Fibroblast of the aortic adventitia (primary cell): ENCODE results near the gene BCL11B. TPM values are rescaled to one million over a fixed set of nuclear protein-coding genes. Genes with fewer than 3 reads are reported as not detected.

Experiments
- DNase-seq: peaks from one replicate; pipeline ENCODE4 v3.0.0-alpha.2; 2010; ENCODE audit warnings: low read depth
- H3K4me3 ChIP-seq: 2 replicates; pipeline ENCODE4 v1.5.1; 2011; ENCODE audit warnings: low read depth, mild to moderate bottlenecking, control low read depth, low read length, moderate library complexity
- total RNA-seq: library from RNA; depleted of rRNA; stranded (reverse); fragments of >200 nt; gene quantifications from 2 replicates; pipeline ENCODE4 v1.2.3, GENCODE V29; 2012; ENCODE audit warnings: low replicate concordance
- TF ChIP-seq, protein P1 (sequence below): IDR thresholded peaks from 2 replicates; pipeline ENCODE4 v1.5.1; 2011; ENCODE audit warnings: mild to moderate bottlenecking, low read length, control low read depth, inconsistent platforms; ENCODE audit not compliant: insufficient read depth

The BCL11B gene
- total RNA-seq, 1 donor: 0.09 TPM

DNA sequence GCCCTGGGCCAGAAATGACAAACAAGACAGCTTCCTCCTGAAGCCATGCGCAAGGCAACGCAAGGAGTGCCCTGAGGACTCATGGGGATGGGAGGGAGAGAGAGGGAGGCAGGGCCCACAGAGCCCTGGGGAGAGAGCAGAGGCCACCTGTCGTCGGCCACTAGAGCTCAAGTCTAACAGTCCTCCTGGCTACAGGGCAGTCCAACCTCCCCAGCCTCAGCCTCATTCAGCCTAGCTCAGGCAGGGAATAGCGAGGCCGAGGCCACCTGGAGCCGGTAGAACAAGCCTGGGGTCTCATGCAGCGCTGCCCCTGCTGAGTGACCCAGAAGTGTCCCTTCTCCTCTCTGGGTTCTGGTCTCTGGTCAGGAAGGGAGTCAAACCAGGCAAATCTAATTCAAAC is 69.5 kb downstream of the BCL11B start:
- TF ChIP-seq, protein P1, sequence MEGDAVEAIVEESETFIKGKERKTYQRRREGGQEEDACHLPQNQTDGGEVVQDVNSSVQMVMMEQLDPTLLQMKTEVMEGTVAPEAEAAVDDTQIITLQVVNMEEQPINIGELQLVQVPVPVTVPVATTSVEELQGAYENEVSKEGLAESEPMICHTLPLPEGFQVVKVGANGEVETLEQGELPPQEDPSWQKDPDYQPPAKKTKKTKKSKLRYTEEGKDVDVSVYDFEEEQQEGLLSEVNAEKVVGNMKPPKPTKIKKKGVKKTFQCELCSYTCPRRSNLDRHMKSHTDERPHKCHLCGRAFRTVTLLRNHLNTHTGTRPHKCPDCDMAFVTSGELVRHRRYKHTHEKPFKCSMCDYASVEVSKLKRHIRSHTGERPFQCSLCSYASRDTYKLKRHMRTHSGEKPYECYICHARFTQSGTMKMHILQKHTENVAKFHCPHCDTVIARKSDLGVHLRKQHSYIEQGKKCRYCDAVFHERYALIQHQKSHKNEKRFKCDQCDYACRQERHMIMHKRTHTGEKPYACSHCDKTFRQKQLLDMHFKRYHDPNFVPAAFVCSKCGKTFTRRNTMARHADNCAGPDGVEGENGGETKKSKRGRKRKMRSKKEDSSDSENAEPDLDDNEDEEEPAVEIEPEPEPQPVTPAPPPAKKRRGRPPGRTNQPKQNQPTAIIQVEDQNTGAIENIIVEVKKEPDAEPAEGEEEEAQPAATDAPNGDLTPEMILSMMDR: no peak
- DNase-seq: no peak
- H3K4me3 ChIP-seq: no peak overlapping the region

DNA sequence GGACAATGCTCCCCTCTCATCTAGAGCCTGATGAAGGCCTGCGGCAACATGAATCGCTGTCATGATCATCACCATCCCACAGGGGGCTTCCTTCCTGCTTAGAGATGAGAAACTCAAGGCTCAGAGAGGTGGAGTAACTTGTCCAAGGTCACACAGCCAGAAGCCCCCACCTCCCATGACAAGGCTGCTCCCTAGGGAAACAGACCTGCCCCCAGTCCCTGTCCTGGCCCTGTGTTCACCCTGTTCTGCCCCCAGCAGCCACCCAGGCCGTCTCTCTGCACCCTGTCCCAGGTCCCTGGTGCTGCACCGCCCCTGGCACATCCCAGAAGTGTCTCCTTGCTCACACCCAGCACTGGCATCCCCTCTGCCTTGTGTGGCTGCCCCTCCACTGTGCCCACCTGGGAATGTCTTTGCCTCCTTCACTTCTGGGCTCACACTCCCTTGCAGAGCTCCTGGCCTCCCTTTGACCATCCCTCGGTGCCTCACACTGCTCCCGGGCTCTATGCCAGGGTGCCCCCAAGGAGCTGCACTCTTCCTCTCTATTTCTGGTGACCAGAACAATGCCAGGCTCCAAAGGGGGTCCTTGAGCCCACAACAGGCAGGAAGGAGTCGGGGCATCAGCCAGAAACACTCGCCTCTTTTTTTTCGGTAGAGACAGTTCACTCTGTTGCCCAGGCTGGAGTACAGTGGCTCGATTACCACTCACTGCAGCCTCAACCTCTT is 70.5 kb downstream of the BCL11B start:
- TF ChIP-seq, protein P1: no peak
- H3K4me3 ChIP-seq: no peak overlapping the region
- DNase-seq: no peak

DNA sequence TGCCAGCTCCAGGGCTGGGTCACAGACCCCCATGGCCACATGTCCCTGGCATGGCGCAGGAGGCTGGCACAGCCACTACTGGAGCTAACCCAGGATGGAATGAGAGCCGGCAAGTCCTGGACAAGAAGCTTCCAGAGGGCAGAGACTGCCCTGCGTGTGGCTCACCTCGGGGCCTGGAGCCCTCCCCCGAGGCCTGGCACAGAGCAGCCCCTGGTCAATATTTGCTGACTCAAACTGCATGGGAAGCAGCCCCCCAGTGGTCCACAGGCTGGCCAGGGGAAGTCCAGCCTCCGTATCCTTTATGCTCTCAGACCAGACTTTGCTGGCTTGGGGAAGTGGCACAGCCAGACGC is 71.4 kb downstream of the BCL11B start:
- no peak for DNase-seq

DNA sequence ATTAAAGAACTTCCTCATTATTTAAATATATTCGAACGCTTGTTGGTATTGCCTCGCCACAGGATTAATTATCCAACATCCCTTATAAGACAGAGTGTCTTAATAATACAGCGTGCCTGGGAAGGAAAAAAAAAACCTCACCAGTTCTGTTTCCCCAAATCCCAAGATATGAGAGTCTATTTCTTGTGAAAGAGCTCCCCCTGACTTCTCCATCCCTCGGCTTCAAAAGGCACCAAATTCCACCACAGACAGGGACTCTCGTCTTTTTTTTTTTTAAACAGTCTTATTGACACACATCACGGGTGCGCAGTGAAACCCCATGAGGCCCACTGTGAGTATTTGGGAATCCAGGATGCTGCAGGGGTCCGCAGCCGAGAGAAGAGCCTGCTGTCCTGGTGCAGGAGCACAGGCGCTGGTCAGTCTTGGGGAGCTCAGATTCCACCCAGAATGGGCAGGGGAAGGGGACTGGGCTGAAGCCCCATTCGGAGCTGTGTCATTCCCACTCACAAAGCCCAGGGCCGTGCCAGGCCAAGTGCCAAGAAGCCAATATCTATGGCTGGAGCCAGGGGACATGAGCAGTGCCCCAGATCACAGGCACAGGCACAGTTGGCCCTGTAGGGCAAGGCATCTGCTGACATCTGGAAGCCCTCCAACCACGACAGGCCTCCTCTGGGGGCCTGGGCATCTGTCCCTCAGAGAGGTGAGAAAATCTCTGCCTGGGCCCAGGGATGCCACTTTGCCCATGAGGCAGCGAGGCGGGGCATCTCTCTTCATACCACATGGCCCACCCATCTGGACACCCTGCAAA is 71.9 kb downstream of the BCL11B start:
- DNase-seq: no peak
- TF ChIP-seq, protein P1: no peak
- H3K4me3 ChIP-seq: no peak overlapping the region

More for the DNA sequence above, 71.4 kb downstream of the BCL11B start:
- no peak overlapping the region for H3K4me3 ChIP-seq
- TF ChIP-seq, protein P1: no peak

DNA sequence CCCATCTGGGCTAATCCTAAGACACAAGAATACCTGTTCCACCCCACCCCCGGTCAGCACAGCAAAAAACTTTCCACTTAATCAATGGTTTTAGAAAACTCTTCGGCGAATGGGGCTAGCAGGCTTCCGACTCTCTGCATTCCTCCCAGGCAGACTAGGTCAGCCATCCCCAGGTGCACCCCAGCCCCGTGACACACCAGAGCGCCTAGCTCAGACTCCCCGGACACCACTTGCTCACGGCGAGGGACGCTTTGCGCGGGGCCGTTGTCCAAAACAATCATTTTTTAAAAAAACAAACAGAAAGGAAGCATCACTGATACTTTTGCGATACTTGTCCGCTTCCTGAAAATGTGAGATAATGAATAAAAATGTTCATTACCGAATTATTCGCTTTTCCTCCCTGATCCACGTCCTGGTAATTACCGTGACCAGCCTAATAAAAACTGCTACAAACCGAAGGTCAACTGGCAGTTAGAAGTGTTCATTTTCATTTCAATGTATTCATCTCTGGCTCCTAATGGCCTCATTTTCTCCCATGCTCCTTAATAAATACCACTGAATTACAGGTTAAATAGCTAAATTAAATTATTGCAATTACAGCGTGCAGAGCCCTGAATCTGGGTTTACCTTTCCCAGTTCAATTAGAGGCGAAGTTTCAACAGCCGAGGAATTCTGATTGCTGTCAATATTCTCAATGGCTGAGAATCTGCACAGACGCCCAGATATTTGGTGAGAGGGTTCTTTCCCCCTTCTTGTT is 73.1 kb downstream of the BCL11B start:
- no peak for DNase-seq
- TF ChIP-seq, protein P1: no peak
- H3K4me3 ChIP-seq: no peak overlapping the region

DNA sequence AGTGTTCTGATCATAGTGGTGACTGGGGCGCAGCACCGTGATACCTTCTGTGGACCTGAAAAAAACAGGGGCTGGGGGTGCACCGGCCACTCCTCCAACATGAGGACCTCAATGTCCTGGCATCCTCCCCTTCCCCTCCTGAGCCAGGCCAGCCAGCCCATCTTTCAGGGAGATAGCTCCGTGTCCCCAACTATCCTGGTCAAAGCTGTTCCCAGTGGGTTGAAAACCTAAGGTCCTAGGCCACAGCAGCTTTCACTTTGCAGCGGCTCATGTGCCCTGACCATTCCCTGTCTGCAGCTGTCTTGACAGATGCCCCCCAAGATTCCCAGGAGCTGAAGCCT is 75.7 kb downstream of the BCL11B start:
- no peak for DNase-seq
- TF ChIP-seq, protein P1: no peak
- no peak overlapping the region for H3K4me3 ChIP-seq
